ENCODE data around the gene IMMT.
"Not testable (repeated sequence)": the region's sequence is repeated elsewhere in the genome, so short reads cannot be mapped to it uniquely, and the experiment has no call there.

The IMMT gene

GRCh38 chr2:86195055-86195807 lies at the start of gene IMMT:
Gene IMMT, minus strand, starts transcription at chr2:86195462. Its CDS starts 80 bp downstream, at chr2:86195382.
- peak; percentile 95 for DNase-seq (ENCODE audit: low spot score)
- in situ Hi-C loops (cut with MboI; ENCODE audit: low sequenced_read_pairs, unreplicated experiment): loop anchor here (10.0 kb wide), 1 partner anchor 450 kb away; no protein-coding TSS in a partner anchor
- no peak for TF ChIP-seq CTCF (IDR thresholded peaks at IDR 0.05; ENCODE audit: borderline replicate concordance, control extremely low read depth, extremely low read depth, insufficient read depth, missing control alignments)

GRCh38 chr2:86244781-86245180 lies 49.5 kb upstream of the IMMT start:
- in situ Hi-C loops (cut with MboI; ENCODE audit: low sequenced_read_pairs, unreplicated experiment); DNase-seq (ENCODE audit: low spot score): not testable (repeated sequence)

- TF ChIP-seq CTCF (IDR thresholded peaks at IDR 0.05; ENCODE audit: borderline replicate concordance, control extremely low read depth, extremely low read depth, insufficient read depth, missing control alignments): no peak
- DNase-seq (ENCODE audit: low spot score): peak; percentile 60
- in situ Hi-C loops (cut with MboI; ENCODE audit: low sequenced_read_pairs, unreplicated experiment): no loop called here
Observed at GRCh38 chr2:86243950-86244733, 48.9 kb upstream of the IMMT start.

- TF ChIP-seq CTCF (IDR thresholded peaks at IDR 0.05; ENCODE audit: borderline replicate concordance, control extremely low read depth, extremely low read depth, insufficient read depth, missing control alignments): no peak
- in situ Hi-C loops (cut with MboI; ENCODE audit: low sequenced_read_pairs, unreplicated experiment): no loop called here
- DNase-seq (ENCODE audit: low spot score): no peak
Observed at GRCh38 chr2:86243272-86243671, 48.0 kb upstream of the IMMT start.

- no peak for DNase-seq (ENCODE audit: low spot score)
- in situ Hi-C loops (cut with MboI; ENCODE audit: low sequenced_read_pairs, unreplicated experiment): no loop called here
- TF ChIP-seq CTCF (IDR thresholded peaks at IDR 0.05; ENCODE audit: borderline replicate concordance, control extremely low read depth, extremely low read depth, insufficient read depth, missing control alignments): no peak
Observed at GRCh38 chr2:86241611-86242010, 46.3 kb upstream of the IMMT start.

GRCh38 chr2:86240251-86240650 lies 45.0 kb upstream of the IMMT start:
- DNase-seq (ENCODE audit: low spot score): no peak
- in situ Hi-C loops (cut with MboI; ENCODE audit: low sequenced_read_pairs, unreplicated experiment): no loop called here
- no peak for TF ChIP-seq CTCF (IDR thresholded peaks at IDR 0.05; ENCODE audit: borderline replicate concordance, control extremely low read depth, extremely low read depth, insufficient read depth, missing control alignments)

GRCh38 chr2:86239745-86240144 lies 44.5 kb upstream of the IMMT start:
- no peak for DNase-seq (ENCODE audit: low spot score)
- in situ Hi-C loops (cut with MboI; ENCODE audit: low sequenced_read_pairs, unreplicated experiment): no loop called here
- no peak for TF ChIP-seq CTCF (IDR thresholded peaks at IDR 0.05; ENCODE audit: borderline replicate concordance, control extremely low read depth, extremely low read depth, insufficient read depth, missing control alignments)

Data from GM13976 (cell line).